ENCODE data around the gene POPDC3.
"Not testable (repeated sequence)": the region's sequence is repeated elsewhere in the genome, so short reads cannot be mapped to it uniquely, and the experiment has no call there.

POPDC3 gene

GRCh38 chr6:105196076-105196475 is 16.3 kb upstream of the POPDC3 start:
- DNase-seq (ENCODE audit: insufficient read length, low spot score) (no peak), FAIRE-seq (no peak)

- DNase-seq (ENCODE audit: insufficient read length, low spot score) (no peak), FAIRE-seq (no peak)
Observed at GRCh38 chr6:105194591-105194990, 14.8 kb upstream of the POPDC3 start.

GRCh38 chr6:105194106-105194505 is 14.3 kb upstream of the POPDC3 start:
- FAIRE-seq (no peak), DNase-seq (ENCODE audit: insufficient read length, low spot score) (no peak)

GRCh38 chr6:105193647-105194046 is 13.8 kb upstream of the POPDC3 start:
- no peak for DNase-seq (ENCODE audit: insufficient read length, low spot score)
- no peak for FAIRE-seq

GRCh38 chr6:105192707-105193465 is 13.1 kb upstream of the POPDC3 start:
- DNase-seq (ENCODE audit: insufficient read length, low spot score), result no peak
- FAIRE-seq, result no peak

GRCh38 chr6:105191351-105191750 is 11.5 kb upstream of the POPDC3 start:
- no peak for FAIRE-seq
- DNase-seq (ENCODE audit: insufficient read length, low spot score), result no peak

- no peak for DNase-seq (ENCODE audit: insufficient read length, low spot score)
- FAIRE-seq, result no peak
Observed at GRCh38 chr6:105189026-105189820, 9.4 kb upstream of the POPDC3 start.

GRCh38 chr6:105188251-105188650 is 8.4 kb upstream of the POPDC3 start:
- DNase-seq (ENCODE audit: insufficient read length, low spot score) (no peak), FAIRE-seq (no peak)

GRCh38 chr6:105186576-105186975 is 6.8 kb upstream of the POPDC3 start:
- no peak for DNase-seq (ENCODE audit: insufficient read length, low spot score)
- no peak for FAIRE-seq

- DNase-seq (ENCODE audit: insufficient read length, low spot score) (no peak), FAIRE-seq (no peak)
Observed at GRCh38 chr6:105184921-105185320, 5.1 kb upstream of the POPDC3 start.

- DNase-seq (ENCODE audit: insufficient read length, low spot score), result no peak
- FAIRE-seq, result no peak
Observed at GRCh38 chr6:105181981-105182515, 2.2 kb upstream of the POPDC3 start.

- FAIRE-seq (no peak), DNase-seq (ENCODE audit: insufficient read length, low spot score) (no peak)
Observed at GRCh38 chr6:105178636-105179035, 1.2 kb downstream of the POPDC3 start.

GRCh38 chr6:105178110-105178509 is 1.7 kb downstream of the POPDC3 start:
- DNase-seq (ENCODE audit: insufficient read length, low spot score), result no peak
- no peak for FAIRE-seq

GRCh38 chr6:105177556-105177955 is 2.3 kb downstream of the POPDC3 start:
- no peak for FAIRE-seq
- DNase-seq (ENCODE audit: insufficient read length, low spot score), result no peak

- FAIRE-seq (no peak), DNase-seq (ENCODE audit: insufficient read length, low spot score) (no peak)
Observed at GRCh38 chr6:105174512-105174911, 5.3 kb downstream of the POPDC3 start.

- not testable (repeated sequence) for FAIRE-seq; DNase-seq (ENCODE audit: insufficient read length, low spot score)
Observed at GRCh38 chr6:105172515-105172914, 7.3 kb downstream of the POPDC3 start.

- no peak for FAIRE-seq
Observed at GRCh38 chr6:105170059-105170458, 9.8 kb downstream of the POPDC3 start.

GRCh38 chr6:105167914-105168313 is 11.9 kb downstream of the POPDC3 start:
- FAIRE-seq (no peak), DNase-seq (ENCODE audit: insufficient read length, low spot score) (no peak)

More at GRCh38 chr6:105170059-105170458, 9.8 kb downstream of the POPDC3 start:
- no peak for DNase-seq (ENCODE audit: insufficient read length, low spot score)

- FAIRE-seq (no peak), DNase-seq (ENCODE audit: insufficient read length, low spot score) (no peak)
Observed at GRCh38 chr6:105164418-105164817, 15.4 kb downstream of the POPDC3 start.

- no peak for DNase-seq (ENCODE audit: insufficient read length, low spot score)
- FAIRE-seq, result no peak
Observed at GRCh38 chr6:105163183-105163582, 16.6 kb downstream of the POPDC3 start.

GRCh38 chr6:105162377-105162776 is 17.4 kb downstream of the POPDC3 start:
- DNase-seq (ENCODE audit: insufficient read length, low spot score) (no peak), FAIRE-seq (no peak)

GRCh38 chr6:105161421-105161820 is 18.4 kb downstream of the POPDC3 start:
- DNase-seq (ENCODE audit: insufficient read length, low spot score) (no peak), FAIRE-seq (no peak)

Data from GM19239 (cell line).